ENCODE measurements around the gene PSORS1C1. TPM values are rescaled to one million over a fixed set of nuclear protein-coding genes. Genes with fewer than 3 reads are reported as not detected.
A peak's percentile ranks its signal among the peaks of the same experiment; 100 is the strongest.

The PSORS1C1 gene
- total RNA-seq, 1 experiment from 2014 or later, result 0.48 TPM

- H3T11ph ChIP-seq (ENCODE audit: low read length), result no peak within 1 kb of the TSS
- Mint-ChIP-seq H3K36me3 (ENCODE audit: insufficient read depth in 1 of 3, low read depth in 3 of 3) (peaks cover 18 to 45% (median 36%) of the 10 kb centered on the region in 3 experiments), H3K4me3 (peak within 1 kb of the TSS; percentile 91), H3K9me3 (no peaks in the 10 kb centered on the region; a peak in 1 of 5 replicates), H3K27ac (peak within 1 kb of the TSS; percentile 98 to 100 (median 98)), H3K4me1 (peaks cover 56 to 81% of the 10 kb centered on the region in 2 experiments), H3K27me3 (ENCODE audit: low read depth) (no peaks in the 10 kb centered on the region; the same call in 1 of the 2 replicates)
- DNase-seq, result peak; percentile 80
- no peak within 1 kb of the TSS for H2BK15ac ChIP-seq (ENCODE audit: low read depth, low read length)
- peak within 1 kb of the TSS; percentile 10 for H3K27ac ChIP-seq (ENCODE audit: insufficient read length, low read depth, low read length)
- no peak within 1 kb of the TSS for H4K8ac ChIP-seq (replicated peaks; ENCODE audit: insufficient read length, low read depth, low read length)
- no peaks in the 10 kb centered on the region for H3K9me3 ChIP-seq (ENCODE audit: control insufficient read depth, low read depth, low read length)
- no peak within 1 kb of the TSS for H2AK5ac ChIP-seq (ENCODE audit: insufficient read length, low read length)
- no peak within 1 kb of the TSS for H2BK120ac ChIP-seq (ENCODE audit: low read depth, low read length, poor library complexity, severe bottlenecking)
- H3K79me1 ChIP-seq (ENCODE audit: insufficient read depth, low read depth, low read length, poor library complexity, severe bottlenecking), result no peaks in the 10 kb centered on the region
- H3K56ac ChIP-seq (ENCODE audit: insufficient read length, low read depth, low read length), result no peak within 1 kb of the TSS
- H3K23me2 ChIP-seq (ENCODE audit: insufficient read length, low read depth, low read length, poor library complexity, severe bottlenecking), result peaks cover 22% of the 10 kb centered on the region
- H4K5ac ChIP-seq (ENCODE audit: insufficient read length, low read depth, low read length), result peak within 1 kb of the TSS; percentile 33
- peak within 1 kb of the TSS; percentile 47 for H2BK5ac ChIP-seq (ENCODE audit: insufficient read length, low read length)
- H3K4me2 ChIP-seq (ENCODE audit: insufficient read depth, insufficient read length, low read length), result peak within 1 kb of the TSS; percentile 97
- peaks cover 8% of the 10 kb centered on the region for H3K4me1 ChIP-seq (ENCODE audit: insufficient read depth, low read length)
- H3K79me2 ChIP-seq (ENCODE audit: insufficient read depth, low read length), result peaks cover 43% of the 10 kb centered on the region
- TF ChIP-seq CTCF (conservative IDR thresholded peaks at IDR 0.05), result no peak
- H2BK20ac ChIP-seq (ENCODE audit: low read depth, low read length, poor library complexity, severe bottlenecking), result no peak within 1 kb of the TSS
- H3K4ac ChIP-seq (ENCODE audit: low read depth, low read length), result no peak within 1 kb of the TSS
- peak within 1 kb of the TSS; percentile 65 for H3K18ac ChIP-seq (ENCODE audit: insufficient read length, low read depth, low read length)
- no peak within 1 kb of the TSS for H2AFZ ChIP-seq (ENCODE audit: low read length)
- H2BK12ac ChIP-seq (ENCODE audit: insufficient read length, low read depth, low read length), result peak within 1 kb of the TSS; percentile 26
- peak within 1 kb of the TSS; percentile 94 for H3K9ac ChIP-seq (ENCODE audit: extremely low read depth, insufficient read length, low read length)
- H3K27me3 ChIP-seq (ENCODE audit: insufficient read depth, low read length), result no peaks in the 10 kb centered on the region
- no peaks in the 10 kb centered on the region for H4K20me1 ChIP-seq (ENCODE audit: control insufficient read depth, insufficient read depth, insufficient read length)
- no peak within 1 kb of the TSS for H4K91ac ChIP-seq (ENCODE audit: insufficient read length, low read depth, low read length)
- no peak within 1 kb of the TSS for H3K23ac ChIP-seq (ENCODE audit: insufficient read length, low read depth, low read length)
- peak within 1 kb of the TSS; percentile 45 for H3K14ac ChIP-seq (ENCODE audit: insufficient read depth, low read length)
- WGBS (ENCODE audit: extremely low coverage, insufficient read length, low lambda C conversion rate), result no CpG with 5 or more reads among the region's 9 CpGs
Measured at GRCh38 chr6:31170600-31170881, 55.9 kb downstream of the PSORS1C1 start, which contains the start of gene POU5F1. Gene POU5F1, minus strand, starts transcription at chr6:31170682. Its CDS starts 62 bp downstream, at chr6:31170620.
